ENCODE measurements around the gene RAMP3.
A peak's percentile ranks its signal among the peaks of the same experiment; 100 is the strongest.
"Not testable (repeated sequence)": the region's sequence is repeated elsewhere in the genome, so short reads cannot be mapped to it uniquely, and the experiment has no call there.

Gene RAMP3

DNA sequence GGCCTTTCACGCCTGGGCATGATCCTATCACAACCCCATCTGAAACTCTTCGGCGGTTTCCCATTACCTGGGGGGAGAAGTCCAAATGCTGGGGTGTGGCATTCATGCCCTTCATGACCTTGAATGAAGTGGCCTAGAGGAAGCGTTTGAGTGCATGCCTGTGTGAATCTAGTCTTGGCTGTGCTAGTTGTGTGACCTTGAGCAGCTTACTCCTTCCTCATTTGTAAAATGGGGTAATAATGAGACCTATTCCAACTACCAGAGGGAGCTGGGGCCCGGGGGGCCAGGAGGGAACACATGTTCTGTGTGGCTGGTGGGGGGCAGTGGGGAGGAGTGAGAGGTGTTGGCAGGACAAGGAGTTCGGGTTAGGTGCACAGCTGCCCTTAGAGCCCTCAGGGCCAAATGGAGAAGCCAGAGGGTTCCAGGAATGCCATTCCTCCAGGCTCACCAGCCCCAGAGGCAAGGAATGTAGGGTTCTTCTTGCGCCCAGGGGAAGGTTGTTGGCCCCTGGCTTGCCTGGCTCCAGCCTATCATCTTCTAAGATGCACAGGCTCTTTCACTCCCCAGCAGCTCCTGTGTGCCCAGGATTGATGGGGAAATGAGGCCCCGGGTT, 24.8 kb upstream of the RAMP3 start:
- no peak for DNase-seq

DNA sequence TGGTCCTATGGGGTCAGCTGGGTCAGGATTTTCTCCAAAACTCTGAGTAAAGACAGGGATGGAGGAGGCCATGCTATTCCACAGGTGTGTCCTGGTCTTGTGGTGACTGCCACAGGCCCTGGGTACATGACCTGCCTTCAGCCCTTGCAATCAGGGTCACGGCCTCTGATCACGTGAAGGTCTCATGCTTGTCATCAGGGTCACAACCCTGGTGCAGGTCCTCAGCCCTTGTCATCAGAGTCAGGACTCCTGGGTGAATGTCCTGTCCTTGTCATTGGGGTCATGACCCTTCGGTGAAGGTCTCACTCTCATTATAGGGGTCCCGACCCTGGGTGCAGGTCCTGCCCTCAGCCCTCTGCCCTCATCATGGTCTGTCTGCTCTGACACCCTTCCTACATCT, 24.2 kb upstream of the RAMP3 start:
- DNase-seq: no peak

DNA sequence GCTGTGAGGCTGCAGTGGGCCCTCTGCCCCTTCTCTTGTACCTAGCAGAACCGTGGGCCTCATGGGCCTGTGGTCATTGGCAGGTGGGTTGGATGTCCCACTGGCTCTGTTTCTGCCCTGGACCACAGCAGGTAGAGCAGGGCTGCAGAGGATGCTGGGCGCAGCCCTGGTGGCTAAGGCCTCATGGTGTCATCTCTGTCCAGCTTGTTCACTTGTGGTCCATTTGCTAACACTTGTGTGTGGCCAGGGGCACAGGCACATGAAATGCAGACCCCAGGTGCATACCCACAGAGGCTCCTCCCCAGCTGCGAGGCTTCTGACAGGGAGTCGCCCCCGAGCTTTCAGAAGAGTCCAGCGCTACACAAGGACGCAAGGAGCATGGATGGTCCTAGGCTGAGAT, 23.7 kb upstream of the RAMP3 start:
- DNase-seq: no peak

DNA sequence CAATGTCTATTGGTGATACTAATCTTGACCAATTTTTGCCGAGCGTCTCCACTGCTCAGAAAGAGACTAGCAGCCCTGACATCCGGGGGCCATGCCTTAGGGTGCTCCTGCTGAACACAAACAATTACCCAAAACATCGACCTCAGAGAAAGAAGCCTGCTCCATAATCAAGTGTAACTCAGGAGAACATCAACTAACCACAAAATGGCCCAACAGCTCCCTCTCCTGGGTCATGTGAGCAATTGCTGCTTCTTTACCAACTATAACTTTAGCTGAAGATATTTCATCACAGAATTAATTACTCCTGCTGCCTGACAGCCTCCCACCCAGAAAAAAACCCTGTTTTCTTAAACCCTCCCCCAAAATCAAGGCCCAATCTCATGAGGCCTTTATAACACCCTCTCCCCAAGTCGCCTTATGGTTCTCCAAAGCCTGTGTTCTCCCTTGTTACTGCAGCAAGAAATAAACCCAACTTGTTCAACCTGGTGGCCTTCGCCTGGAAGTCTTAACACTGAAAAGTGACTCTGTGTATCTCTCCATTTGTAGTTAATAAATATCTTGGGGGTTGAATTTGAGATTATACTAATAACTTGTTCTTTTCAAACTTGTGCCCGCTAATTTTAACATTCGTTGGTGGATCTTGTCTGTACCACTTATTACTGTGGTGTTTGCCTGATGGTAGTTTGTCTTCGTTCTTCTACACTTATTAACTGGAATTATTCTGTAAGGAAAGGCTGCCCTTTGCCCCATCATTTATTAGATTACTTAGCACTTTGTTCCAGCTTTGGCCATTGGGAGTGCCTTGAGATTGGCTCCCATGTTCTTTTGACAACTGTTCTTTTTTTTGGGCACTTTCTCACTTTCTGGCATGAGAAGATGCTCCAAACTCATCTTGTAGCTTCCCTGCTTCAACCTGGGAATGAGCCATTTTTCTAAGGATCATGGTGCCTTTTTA, 21.2 kb upstream of the RAMP3 start:
- peak in 4 of 5 donors; percentile 43 to 76 (median 52) for DNase-seq

DNA sequence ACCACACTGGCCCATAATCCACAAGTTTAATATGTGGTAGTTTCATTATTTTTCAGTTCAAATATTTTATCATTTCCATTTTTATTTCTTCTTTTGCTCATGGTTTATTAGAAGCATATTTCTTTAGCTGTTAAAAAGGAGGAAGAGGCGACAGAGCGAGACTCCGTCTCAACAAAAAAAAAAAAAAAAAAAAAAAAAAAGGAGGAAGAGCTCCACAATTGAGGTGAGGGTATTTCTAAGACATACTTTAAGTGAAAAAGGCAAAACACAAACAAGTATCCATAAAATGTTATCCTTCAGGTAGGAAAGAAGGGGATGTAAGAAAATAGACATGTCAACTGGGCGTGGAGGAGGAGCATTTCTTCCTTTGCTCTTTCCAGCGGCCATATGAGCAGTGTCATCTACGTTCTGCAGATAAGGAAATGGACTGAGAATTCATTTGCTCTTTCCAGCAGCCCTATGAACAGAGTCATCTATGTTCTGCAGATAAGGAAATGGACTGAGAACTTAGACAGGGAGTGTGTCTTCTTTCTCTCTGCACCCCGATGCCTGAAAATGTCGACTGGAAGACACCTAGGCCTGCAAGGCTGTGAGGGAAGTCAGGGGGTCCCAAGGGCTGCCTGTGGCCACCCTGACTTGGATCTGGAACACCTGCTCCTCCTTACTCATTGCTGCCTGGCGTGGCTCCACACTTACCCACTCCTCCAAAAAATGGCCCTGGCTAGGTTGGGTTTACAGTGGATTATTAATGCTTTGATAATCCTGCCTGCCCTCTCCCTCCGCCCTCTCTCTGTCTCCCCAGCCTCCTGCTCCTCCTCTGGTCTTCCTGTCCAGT, 18.9 kb upstream of the RAMP3 start:
- no peak for DNase-seq

DNA sequence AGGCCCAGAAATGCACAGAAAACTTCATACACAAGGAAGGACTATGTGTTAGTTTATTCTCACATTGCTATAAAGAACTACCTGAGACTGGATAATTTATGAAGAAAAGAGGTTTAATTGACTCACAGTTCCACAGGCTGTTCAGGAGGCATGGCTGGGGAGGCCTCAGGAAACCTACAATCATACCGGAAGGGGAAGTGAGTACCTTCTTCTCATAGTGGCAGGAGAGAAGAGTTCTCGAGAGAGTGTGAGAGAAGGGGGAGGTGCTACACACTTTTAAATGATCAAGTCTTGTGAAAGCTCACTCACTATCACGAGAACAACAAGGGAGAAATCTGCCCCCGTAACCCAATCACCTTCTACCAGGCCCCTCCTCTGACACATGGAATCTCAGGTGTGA, 16.8 kb upstream of the RAMP3 start:
- DNase-seq: no peak

DNA sequence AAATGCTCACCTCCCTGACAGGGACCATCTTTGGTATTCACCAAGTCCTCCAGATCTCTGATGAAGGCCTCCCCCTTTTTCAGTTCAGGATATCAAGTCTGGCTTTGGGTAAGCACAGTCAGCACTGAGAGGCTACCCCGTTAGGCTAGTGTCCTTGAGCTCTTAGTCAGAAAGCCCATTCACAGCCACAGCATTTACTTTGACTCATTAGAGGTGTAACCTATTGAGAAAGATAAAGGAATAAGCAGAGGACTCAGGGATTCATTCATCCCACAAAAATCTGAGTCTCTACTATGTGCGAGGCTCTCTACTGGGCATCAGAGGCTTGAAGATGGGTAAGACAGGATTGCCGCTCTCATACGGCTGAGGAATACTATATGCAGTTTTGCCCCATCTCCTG, 14.0 kb upstream of the RAMP3 start:
- no peak for DNase-seq

DNA sequence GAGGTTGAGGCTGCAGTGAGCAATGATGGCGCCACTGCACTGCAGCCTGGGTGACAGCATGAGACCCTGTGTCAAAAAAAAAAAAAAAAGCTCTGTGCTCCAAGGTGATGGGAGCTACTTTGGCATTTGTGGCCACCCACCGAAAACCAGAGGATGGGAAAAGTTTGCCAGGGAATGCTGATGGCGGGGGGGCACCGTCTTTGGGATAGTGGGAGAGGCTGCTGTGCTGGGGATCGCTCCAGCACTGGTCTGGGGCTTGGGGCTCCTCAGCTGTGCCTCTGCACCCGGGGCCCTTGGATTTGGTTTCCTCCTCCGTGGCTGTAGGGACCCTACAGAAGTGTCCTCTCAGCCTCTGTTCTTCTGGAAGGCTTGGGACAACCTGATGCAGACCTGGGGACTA, 11.7 kb upstream of the RAMP3 start:
- no peak for DNase-seq

DNA sequence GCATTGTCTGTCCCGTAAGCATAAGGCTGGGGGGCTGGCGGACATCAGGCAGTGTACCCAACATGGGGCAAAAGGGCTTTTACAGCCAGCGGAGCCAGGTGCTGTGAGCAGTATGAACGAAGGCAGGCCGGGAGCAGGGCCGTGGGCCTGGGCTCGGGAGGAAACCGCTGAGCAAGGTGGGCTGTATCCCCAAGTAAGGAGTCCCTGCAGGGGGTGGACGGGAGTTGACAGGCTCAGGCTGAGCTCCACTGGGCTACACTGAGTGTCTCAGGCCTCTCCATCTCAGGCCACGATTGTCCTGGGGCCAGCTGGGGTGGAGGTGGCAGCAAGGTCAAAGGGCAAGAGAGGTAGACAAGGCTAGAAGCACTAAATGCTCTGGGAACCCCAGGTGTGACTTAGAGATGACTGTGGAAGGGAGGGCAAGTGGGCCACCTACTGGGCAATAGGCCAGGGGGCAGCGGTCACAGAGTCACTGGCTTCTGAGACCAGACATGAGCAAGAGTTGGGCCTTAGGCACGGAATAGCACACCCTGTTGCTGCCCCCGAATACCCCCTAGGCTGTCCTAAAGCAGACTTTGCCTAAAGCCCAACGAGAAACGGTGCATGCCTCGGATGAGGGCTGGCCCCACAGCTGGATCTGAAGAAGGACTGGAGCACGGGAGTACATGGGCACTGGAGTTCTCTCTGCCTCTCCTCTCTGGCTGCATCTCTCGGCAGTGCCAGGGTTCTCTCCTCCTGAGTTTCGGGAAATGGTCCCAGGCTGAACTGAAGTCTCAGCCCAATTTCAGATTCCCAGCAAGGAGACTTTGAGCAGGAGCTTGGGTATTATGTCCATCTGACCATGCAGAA, 10.8 kb upstream of the RAMP3 start:
- no peak for DNase-seq

DNA sequence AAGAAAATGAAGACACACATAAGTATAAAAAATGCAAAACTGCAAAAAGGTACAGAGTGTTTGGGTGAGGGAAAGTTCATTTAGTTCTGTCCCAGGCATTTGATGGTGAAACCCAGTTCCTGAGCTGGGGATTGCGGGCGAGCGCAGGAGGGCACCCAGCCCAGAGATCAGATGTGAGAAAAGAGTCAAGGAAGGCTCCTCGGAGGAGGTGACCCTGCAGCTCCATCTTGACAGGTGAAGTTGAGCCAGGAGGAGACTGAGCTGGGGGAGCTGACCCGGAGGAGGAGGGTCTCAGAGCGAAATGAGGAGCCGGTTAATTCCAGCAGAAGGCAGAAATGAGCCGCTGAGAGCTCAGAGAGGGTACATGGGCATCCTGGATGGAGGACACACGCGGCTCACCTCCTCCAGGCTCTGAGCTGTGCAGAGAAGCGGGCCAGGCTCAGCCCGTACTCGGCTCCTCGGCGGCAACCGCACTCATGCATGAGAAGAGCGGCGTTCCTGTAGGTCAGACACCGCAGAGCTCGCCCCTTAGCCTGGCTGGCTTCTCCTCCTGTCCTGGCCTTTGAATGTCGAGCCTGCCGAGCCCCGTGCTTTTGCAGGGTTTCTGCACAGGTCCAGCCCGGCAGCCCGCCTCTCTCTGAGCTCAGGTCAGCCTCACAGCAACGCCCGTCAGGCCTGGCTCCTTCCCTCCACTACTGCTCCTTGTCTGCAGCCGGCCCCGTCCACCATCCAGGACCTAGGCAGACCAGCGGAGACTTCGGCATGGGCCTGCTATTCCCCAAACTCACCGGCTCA, 9.5 kb upstream of the RAMP3 start:
- no peak for DNase-seq

DNA sequence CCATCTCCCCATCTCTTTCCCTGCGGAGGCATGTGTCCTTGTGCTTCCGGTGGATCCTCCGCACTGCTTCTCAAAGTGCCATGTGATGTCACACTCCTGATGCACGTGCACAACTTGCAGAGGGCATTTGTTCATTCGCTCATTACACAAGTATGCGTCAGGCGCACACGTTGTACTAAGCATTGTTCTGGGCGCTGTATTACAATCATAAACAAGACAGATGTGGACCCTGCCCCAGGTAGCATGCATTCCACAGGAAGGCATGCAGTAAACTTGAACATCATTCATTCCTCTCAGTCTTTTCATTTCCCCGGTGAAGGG, 9.0 kb upstream of the RAMP3 start:
- no peak for DNase-seq

DNA sequence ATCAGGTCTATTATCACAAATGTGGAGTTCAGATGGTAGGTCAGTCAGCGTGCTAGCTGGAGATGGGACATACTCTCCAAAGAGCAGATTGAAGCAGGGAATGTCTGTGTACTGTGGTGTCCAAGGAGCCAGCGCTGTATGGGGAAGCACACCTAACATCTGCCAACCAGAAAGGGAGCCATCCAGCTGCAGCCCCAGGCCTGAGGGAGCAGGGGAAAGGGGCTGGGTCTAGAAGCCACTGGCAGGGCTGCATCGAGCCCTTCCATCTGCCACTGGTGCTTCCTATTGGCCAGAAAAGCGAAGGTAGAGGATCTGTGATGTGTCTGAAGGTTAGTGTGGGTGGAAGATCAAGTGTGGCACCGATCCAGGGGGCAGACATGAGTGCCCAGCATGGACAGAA, 8.0 kb upstream of the RAMP3 start:
- DNase-seq: no peak

DNA sequence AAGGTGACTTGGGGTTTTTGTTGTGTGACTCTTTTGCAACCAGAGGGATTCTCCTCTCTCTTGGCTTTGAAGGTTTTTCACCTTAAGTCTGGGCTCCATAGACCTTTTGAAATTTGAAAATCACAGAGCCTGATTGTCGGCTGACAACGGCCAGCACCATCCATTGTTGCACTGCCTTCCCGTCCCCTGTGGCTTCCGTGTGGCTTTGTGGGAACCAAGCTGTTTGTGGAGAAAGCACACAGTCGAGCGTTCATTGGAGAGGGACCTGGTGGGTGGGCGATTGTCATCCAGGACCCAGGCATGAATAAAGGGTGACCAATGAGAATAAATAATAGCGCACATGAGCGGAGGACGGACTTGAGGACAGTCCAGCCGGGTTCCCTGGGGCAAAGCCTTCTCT, 7.4 kb upstream of the RAMP3 start:
- DNase-seq: no peak

DNA sequence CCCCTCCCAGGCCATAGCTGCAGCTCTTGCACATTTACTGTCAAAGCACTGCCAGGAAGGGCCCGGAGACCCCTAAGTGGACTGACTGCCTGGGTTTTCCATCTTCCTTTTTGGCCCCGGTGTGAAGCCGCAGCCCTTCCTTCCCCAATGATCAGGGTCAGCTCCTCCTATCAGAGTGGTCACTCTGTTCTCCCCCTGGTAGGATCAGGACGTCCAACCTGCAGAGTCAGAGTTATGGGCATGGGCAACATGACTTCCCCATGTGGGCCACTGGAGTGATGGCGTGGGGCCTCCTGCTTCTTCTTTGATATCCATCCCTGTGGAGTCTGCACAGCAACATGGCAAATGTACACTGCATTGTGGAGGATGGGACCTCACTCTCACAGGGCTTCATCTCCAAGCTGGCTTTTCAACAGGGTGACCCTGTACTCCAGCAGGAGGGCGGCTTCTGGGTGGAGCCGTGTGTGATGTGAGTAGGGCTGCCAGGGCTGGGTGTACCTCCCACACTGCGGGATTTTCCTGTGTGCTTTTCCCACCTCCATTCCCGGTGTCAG, 6.4 kb upstream of the RAMP3 start:
- no peak for DNase-seq

DNA sequence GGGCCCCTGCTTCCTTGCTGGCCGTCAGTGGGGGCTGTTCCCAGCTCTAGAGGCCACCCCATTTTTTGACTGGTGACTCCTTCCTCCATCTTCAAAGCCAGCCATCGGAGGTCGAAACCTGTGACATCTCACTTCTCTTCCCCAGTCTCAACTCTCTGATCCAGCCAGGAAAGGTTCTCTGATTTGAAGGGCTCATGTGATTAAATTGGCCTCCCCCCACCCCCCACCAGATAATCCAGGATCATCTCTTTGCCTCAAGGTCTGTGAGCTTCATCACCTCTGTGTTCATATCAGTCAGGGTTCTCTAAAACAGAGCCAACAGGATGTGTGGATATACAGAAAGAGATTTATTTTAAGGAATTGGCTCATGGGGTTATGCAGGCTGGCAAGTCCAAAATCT, 5.6 kb upstream of the RAMP3 start:
- no peak for DNase-seq

DNA sequence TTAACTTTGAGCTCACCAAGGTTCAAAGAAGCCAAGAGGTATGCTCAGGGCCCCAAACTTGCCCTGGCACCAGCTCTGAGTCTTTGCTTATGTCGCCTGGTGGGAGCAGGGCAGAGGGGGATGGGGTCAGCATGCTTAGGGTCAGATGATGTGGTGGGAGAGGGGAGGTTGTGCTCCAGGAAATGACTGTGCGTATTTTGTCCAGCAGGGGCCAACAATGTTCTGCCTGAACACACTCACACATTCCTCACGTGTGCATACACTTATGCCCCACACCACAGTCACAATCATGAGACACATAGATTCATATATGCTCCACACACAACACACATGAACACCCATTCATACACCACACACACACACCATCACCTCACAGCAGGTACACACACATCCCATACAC, 4.4 kb upstream of the RAMP3 start:
- no peak for DNase-seq

DNA sequence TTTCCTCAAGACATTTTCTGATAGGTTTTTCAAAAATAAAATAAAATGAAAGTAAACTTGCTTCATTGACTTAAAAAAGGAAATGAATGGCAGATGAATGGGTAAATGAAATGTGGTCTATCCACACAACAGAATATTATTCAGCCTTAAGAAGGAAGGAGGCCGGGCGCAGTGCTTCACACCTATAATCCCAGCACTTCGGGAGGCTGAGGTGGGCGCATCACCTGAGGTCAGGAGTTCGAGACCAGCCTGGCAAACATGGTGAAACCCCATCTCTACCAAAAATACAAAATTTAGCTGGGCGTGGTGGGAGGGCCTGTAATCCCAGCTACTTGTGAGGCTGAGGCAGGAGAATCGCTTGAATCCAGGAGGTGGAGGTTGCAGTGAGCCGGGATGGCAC, 3.7 kb upstream of the RAMP3 start:
- not testable (repeated sequence) for DNase-seq

DNA sequence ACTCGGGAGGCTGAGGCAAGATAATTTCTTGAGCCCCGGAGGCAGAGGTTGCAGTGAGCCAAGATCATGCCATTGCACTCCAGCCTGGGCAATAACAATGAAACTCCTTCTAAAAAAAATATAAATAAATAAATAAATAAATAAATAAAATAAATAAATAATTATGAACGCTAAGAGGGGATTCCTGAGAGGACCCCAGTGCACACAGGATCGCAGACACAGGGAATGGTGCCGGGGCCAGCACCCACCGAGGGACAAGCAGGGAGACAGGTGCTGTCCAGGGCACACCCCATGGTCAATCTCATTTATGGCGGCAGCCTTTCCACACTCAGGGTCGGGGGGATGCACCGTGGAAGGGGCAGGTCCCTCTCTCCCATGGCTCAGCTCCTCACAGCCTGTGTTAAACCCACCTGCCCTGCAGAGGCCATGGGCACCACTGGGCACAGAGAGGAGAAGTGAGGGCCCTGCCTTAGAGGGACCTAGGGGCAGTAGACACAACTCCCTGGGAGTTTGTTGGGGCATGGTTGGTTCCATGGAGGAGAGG, 2.2 kb upstream of the RAMP3 start:
- DNase-seq: no peak

DNA sequence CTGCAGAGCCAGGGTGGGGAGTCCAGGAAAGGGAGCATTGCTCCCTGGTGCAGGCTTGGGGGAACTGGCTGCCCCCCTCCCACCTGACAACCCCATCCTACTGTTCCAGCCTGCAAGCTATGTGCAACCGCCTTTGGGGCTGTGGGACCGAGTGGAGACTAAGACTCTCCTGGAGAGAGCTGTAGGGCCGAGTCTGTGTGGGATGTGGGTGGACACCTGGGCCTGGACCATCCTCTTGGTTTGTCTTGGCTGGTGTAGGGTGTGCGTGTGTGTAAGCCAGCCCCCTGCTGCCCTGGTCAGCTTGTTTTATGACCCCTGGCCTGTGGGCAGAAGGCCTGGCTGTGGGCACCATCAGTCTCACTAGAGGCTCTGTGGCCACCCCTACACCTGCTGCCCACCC, 1.6 kb upstream of the RAMP3 start:
- no peak for DNase-seq

DNA sequence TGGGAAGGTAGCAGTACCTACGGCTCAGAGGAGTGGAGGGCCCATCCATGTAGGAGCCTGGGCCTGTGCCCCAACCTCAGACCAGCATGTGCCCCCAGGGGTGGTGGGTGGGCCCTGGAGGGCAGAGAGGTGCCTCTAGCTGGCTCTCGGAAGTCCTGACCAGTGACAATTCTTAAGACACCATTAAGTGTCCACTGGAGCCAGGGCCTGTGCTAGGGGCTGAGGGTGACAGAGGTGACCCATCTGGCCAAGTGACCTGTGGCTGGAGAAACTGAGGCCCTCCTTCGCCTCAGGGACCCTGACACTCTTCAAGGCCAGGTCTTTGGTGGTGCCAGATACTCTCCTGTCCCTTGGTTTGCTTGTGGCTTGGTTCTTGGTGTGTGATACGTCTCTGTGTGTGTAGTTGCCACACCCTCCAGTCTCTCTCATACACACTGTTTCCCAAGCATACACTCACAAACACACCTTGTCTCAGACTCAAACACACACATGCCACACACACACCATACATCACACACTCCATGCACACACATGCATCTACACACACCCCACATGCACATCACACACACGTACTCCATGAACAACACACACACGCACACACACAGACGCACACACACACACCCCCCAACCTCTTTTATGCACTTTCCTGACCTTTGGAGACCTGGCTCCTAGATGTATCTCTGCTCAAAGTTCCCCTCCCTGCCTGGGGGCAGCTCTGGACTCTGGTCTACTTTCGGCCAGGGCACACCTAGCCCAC, 897 bp upstream of the RAMP3 start:
- no peak for DNase-seq

DNA sequence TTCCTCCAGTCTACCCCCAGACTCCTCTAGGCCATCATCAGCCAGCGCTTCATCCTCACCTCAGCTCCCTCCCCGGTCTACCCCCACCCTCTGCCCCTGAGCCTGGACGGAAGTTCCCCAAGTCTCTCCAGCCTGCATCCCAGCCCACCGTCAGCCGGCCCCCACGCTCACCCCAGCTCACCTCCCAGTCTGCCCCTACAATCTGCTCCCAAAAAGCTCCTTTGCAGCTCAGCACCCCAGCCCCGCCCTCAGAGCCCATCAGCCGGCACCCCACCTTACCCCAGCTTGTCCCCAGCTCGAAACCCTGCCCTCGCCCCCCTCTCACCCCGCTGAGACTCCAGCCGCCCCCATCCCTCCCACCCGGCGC, 322 bp upstream of the RAMP3 start:
- DNase-seq: no peak

All from T-helper 1 cell (primary cell).